TTC549 (cell line): Measurements from ENCODE around the gene FAM50B.
A peak's percentile ranks its signal among the peaks of the same experiment; 100 is the strongest.
"Not testable (repeated sequence)": the region's sequence is repeated elsewhere in the genome, so short reads cannot be mapped to it uniquely, and the experiment has no call there.

Experiments
- FAIRE-seq: peaks from 2 replicates; lab custom pipeline; 2012; peaks lifted over from hg19 to GRCh38; lab: Jason Lieb, UNC

Gene FAM50B

DNA sequence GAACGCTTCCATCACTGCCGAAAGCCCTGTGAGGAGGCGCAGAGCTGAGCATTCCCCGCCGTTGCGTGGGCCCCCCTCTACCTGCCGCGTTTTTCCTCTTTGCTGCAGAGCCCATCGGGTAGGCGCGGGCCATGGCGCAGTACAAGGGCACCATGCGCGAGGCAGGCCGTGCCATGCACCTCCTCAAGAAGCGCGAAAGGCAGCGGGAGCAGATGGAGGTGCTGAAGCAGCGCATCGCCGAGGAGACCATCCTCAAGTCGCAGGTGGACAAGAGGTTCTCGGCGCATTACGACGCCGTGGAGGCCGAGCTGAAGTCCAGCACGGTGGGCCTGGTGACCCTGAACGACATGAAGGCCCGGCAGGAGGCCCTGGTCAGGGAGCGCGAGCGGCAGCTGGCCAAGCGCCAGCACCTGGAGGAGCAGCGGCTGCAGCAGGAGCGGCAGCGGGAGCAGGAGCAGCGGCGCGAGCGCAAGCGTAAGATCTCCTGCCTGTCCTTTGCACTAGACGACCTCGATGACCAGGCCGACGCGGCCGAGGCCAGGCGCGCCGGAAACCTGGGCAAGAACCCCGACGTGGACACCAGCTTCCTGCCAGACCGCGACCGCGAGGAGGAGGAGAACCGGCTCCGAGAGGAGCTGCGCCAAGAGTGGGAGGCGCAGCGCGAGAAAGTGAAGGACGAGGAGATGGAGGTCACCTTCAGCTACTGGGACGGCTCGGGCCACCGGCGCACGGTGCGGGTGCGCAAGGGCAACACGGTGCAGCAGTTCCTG lies 693 bp downstream of the FAM50B start:
- no peak for FAIRE-seq

DNA sequence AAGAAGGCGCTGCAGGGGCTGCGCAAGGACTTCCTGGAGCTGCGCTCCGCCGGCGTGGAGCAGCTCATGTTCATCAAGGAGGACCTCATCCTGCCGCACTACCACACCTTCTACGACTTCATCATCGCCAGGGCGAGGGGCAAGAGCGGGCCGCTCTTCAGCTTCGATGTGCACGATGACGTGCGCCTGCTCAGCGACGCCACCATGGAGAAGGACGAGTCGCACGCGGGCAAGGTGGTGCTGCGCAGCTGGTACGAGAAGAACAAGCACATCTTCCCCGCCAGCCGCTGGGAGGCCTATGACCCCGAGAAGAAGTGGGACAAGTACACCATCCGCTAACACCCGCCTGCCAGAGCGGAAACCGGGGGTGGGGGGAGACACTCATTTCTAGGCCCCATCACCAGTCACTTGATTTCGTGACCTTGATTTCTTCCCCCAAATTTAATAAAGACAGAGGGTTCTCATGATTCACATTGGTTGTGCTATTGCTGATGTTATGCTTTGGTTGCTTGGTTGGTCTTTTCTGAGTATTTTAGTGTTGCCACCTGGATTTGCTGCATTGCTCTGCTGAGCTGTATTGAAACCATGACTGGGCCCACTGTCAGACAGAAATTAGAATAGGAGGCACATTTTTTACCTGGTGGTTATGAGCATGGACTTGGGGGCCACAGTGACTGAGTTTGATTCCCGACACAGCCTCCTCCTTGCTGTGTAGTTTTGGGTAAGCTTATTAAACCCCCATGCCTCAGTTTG lies 1.5 kb downstream of the FAM50B start:
- FAIRE-seq = no peak

DNA sequence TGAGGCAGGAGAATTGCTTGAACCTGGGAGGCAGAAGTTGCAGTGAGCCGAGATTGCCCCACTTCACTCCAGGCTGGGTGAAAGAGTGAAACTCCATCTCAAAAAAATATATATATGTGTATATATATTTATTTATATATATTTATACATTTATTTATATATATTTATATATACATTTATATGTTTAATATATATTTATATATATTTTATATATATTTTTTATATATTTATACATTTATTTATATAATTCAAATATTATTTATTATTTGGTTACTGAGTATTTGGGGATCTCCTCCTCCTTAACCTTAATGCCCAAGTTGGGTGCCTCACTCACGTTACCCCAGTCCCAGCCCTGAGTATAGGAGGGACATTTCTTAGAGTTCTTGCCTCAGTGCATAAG lies 2.7 kb downstream of the FAM50B start:
- peak; percentile 45 for FAIRE-seq

DNA sequence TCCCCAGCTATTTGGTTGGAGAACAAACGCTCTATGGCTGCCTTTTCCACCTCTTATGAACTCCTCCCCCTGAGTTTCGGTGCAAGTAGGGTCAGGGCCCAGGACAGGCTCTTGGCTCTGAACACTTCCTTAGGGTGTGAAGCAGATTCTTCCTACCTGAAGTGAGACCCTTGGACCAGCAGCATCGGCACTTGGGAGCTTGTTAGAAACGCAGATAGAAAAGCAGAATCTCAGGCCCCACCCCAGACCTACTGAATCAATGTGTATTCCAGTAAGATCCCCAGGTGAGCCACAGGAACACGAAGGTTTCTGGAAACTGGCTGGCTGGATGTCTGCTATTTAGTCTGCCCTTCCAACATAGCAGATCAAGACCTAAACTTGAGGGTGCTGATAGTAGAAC lies 3.2 kb downstream of the FAM50B start:
- FAIRE-seq = no peak

DNA sequence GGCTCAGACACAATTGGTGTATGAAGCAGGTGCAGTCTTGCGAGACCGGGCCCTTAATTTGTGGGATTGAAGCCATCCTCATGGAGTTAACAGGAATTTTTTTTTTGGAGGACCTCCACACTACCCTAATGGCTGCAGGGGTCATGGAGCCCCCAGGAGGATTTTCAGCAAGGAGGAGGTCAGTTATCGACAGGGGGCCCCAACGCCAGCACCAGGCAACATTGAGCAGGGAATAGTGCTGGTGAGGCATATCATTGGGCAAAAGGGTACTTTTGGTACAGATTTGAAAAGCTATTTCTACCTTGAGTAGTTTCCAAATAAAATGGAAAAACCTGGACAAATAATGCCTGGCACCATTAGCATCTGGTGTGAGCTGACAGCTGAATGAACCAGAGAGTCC lies 6.7 kb downstream of the FAM50B start:
- no peak for FAIRE-seq

DNA sequence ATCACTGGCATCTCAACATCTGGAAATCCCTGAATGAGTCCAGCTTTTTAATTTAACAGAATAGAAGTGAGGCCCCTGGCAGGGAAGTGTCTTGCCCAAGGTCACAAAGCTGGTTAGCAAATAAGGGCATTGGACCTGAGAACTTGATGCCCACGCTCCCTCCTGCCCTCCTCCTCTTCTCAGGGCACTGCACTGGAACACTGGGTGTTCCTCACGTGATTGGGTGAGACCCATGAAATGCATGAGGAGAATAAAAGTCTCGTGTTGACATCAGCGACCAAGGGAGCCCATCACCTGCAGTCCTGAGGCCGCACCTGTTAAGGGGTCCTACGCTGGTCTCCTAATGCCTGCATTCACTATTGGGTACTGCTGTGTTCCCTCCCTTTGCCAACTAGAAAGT lies 7.4 kb downstream of the FAM50B start:
- FAIRE-seq = no peak

DNA sequence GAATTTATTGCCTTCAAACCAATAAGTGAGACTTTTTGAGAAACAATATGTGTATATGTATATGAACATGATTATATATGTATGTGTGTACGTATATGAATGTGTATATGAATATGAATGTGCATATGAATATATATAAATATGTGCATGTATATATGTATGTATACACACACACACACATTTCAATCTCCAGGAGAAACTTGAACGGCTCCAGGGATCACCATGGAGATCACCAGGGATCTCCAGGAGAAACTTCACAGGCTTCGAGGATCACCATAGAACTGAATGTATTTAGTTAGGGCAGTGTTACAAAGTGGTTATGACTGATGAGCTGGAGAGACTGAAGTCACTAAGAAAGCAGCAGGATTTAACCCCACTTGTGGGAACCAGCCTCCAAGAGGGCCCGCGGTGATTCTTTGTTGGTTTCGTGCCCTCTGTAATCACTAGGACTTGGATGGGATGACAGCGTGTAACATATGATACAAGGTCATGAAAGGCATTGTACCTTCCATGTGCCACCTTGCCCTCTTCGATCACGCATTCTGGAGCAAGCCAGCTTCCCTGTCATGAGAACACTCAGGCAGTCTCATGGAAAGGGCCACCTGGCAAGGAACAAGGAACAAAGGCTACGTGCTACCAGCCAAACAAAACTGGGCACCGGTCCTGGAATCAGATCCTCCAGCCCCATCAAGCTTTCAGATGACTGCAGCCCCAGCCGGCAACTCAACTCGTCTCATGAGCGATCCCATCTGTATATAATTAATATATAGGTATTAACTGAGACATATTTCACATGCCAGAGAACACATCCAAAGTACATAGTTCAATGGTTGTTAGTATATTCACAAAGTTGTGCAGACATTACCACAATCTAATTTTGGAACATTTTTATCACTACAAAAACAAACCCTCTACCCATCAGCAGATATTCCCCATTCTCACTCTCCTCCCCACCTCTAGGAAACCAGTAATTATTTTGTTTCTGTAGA lies 8.6 kb downstream of the FAM50B start:
- no peak for FAIRE-seq

DNA sequence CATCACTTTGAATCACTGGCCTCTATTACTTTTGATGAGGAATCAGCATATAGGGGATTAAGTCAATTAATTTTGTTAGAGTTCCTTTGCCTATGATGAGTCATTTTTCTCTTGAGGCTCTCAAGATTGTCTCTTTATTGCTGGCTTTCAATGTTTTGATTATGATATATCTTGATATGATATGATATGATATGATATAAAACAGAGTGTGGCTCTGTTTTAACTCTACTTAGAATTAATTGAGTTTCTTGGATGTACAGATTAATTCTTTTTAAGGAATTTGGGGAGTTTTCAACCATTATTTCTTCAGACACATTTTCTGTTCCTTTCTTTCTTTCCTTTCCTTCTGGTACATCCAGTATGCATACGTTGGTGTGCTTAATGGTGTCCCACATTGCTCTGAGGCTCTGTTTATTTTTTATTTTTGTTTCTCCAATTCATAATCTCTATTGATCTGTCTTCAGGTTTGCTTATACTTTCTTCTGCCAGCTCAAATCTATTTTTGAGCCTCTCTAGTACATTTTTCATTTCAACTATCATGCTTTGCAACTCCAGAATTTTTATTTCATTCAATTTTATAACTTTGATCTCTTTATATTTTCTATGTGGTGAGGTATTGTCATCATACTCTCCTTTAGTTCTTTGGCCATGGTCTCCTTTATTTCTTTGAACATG lies 10.8 kb downstream of the FAM50B start:
- FAIRE-seq = no peak

DNA sequence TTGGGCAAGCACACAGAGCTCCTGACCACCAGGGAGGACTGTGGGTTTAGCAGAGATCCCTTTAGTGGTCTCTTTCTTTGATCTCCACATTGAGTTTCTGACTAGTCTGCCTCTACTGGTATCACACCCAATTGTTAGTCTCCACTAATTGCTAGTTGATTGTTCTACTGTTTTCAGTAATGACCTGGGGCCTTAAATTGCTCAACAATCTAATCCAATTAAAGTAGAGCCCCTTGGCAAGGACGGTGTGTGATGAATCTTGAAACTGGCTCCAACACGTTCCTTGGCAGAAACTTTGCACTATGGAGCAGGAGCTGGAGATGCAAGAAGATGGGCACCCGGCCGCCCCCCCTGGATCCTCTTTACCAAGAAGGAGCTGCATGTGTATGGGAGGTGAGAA lies 12.3 kb downstream of the FAM50B start:
- no peak for FAIRE-seq

DNA sequence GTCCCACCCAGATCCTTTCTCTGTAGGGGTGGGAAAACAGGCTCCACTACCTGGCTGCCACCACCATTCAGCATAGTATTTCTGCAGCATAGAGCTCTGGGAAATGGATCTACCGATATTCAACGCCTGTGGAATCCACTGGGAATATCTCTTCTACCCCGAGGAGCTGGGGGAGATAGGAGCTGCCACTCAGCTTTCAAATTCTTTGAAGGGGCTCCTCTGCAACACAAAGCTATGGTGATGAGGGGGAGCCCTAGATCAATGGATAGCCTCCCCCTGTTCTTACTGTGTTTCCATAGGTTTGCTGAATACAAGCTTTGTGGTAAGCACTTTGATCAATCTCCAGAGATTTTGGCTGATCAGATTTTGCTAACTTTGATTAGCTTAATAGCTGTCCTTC lies 12.9 kb downstream of the FAM50B start:
- no peak for FAIRE-seq

DNA sequence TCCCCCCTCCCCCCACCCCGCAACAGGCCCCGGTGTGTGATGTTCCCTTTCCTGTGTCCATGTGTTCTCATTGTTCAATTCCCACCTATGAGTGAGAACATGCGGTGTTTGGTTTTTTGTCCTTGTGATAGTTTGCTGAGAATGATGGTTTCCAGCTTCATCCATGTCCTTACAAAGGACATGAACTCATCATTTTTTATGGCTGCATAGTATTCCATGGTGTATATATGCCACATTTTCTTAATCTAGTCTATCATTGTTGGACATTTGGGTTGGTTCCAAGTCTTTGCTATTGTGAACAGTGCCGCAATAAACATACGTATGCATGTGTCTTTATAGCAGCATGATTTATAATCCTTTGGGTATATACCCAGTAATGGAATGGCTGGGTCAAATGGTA lies 14.1 kb downstream of the FAM50B start:
- not testable (repeated sequence) for FAIRE-seq

DNA sequence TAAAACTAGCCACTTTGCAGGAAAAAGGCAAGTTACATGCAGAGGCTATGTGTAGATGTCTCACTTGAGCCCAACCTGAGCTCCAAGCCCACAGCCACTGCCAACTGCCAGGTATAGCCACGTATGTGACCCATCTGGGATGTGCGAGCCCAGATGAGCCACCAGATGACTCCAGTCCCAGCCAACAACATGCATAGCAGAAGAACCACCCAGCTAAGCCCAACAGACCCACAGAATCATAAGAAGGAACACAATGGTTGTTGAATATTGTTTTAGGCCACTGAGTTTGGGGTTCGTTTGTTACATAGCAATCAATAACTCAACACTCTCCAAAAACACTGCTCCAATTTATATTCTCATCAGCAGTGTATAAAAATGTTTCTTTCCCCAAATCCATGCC lies 16.3 kb downstream of the FAM50B start:
- FAIRE-seq = no peak

DNA sequence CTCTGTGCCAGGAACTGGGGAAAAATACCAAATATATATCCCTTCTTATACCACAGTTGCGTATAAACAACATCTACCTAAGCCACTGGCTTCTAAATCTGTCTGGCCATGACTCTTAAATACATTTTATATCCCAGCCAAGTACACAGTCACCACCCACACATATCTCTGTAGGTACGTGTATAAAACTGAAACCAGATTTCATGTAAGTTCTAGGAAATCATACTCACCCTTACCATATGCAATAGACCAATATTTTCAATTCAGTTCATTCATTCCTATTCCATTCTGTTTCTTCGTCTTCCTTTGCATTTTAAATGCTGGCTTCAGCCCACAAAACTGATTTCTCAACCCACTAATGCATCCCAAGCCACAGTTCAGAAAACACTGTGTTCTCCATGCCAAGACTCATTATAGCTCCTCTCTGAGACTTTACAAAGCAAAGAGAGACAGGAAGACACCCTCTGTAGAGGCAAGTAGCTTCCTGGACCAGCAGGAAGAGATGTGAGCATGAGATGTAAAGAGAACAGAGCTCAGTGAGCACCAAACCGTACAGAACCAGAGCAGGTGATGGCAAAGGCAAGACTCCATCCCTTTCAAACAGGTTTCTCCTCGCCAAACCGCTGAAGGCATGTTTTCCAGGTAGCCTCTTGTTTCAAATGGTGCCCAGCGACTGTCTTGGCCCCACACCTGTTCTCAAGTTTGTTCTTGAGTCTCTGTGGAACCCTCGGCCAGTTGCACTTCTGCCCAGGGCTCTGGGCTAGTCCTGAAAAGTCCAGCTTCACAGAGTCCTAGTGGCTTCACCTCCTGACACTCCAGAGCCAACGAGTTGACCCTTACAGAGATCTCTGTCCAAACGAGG lies 18.7 kb downstream of the FAM50B start:
- no peak for FAIRE-seq

DNA sequence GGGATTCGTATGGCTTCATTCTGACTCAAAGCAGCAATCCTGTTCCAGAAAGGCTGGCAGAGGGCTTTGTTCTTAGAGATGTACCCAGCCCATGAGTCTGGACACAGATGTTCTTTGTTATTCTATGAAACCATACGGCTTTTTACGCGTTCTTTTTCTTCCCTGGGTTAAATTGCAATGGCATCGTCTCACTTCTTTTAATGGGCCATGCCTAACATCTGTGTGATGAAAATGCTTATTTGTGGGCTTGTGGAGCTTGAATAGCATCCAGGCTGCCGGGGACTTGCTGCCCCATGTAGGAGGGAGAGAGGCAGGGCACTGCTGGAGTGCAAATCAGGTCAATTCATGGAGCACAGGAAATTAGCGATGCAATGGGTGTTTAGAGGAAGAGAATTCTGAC lies 19.4 kb downstream of the FAM50B start:
- no peak for FAIRE-seq

DNA sequence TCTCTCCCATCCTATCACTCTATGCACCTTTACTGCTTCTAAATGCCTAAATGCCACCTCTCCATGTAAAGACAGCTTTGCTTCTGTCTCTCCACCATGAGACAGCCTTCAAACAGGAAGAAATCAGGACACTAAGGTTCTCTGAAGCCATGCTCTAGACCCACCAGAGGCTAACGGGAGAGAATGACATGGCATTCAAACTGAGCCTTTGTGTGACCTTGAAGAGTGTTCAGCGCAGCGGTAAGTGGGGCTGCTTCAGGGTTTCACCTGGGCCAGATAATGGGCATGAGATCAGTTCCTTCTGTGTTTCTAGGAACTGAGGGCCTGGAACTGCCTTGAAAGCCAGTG lies 20.1 kb downstream of the FAM50B start:
- no peak for FAIRE-seq

DNA sequence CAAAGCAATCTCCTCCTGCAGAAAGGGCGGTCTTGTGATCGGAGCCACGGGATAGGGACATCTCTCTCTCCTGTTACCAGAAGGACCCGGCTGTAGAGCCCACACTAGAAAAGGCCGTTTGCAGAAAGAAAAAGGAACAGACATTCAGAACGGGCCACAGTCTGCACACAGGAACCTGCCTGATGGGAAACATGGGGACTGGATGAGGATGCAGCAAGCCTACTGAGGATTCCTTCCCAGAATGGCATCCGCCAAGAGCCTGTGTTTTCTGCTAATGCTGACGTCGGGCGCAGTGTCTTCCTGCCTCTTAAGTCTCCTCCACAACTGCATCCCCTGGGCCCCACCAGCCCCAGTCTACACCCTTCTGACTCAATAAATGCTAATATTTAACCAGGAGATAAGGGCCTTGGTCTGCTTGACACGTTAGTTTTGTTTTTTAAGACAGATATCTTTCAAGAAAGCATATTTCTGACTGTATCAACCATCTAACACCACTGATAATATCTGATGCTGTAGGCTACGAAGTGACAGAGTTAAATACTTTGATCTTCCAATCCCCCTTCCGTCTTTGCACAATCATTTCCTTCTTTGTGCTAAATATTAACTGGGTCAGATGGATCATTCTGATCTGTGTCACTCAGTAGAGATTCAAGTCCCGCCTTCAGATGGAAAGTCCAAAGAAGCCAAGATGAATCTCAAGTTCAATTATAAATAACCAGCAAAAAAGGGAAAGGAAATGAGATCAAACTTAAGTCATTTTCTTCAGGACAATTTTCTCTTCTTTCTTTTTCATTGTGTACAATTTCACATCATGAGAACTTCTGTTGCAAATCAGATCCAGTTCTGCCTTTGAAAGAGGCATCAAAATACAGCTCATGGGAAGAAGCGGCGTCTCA lies 20.7 kb downstream of the FAM50B start:
- FAIRE-seq = no peak

DNA sequence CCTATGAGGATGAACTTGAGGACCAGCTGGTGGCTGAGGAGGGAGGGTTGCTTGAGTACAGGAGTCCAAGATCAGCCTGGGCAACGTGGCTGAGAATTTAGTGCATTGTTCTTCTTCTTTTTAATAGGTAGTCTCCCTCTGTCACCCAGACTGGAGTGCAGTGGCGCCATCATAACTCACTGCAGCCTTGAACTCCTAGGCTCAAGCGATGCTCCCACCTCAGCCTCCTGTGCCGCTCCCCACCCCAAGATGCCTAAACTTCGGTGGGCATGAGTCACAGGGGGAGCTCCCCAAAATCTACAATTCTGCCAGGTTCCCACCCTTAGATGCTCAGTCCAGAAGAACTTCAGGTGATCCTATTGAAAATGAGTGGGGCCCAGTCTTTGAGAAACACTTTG lies 21.4 kb downstream of the FAM50B start:
- FAIRE-seq = no peak

DNA sequence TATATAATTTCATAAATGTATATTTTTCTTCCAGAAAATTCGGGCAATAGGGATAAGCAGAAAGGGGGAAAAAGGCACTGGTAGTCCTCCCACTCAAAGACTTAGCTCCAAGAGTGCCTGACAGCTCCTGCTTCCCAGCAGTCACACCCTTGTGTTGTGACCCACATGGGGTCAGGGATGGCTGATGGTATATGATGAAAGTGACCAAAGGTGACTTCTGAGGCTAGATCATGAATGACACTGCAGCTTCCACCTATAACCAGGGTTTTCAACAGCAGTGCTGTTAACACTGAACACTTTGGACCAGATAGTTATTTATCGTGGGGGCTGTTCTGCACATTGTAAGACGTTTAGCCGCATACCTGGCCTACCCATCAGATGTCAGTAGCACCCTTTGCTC lies 22.3 kb downstream of the FAM50B start:
- no peak for FAIRE-seq

DNA sequence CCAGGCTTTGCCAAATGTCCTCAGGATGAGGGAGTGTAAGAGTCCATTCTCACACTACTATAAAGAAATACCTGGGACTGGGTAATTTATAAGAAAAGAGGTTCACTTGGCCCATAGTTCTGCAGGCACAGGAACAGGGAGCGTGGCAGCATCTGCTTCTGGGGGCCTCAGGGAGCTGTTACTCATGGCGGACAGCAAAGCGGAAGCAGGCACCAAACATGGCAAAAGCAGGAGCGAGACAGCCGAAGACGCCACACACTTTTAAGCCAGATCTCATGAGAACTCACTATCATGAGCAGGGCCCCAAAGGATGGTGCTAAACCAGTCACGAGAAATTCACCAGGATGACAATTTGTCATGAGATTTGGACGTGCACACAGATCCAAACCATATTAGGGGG lies 22.8 kb downstream of the FAM50B start:
- no peak for FAIRE-seq

DNA sequence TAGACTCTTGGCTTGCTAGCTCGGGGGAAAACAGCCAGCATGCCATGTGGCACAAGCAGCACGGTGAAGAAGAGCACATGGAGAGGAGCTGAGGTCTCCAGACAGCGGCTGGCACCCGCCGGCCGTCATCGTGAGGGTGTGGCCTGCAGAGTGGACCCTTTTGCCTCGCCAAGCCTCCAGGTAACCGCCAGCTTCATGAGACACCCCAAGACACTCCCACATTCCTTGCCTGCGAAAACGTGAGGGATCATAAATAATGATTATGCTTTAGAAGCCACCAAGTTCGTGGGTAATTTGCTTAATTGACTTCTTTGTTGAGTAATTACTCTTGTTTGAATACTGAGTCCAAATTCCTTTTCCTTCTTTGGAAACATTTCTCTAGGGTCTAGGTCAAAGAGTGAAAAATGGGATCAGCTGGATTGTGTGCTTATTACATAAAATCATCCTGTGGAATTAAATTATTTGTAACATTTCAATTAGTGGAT lies 23.2 kb downstream of the FAM50B start:
- FAIRE-seq = no peak
